HG03097 (cell line): Measurements from ENCODE around the gene RAD51B.

Experiments
- ATAC-seq: cut with Tn5 transposase; IDR thresholded peaks from one replicate; pipeline ENCODE4 v1.9.1; 2021; ENCODE audit not compliant: unreplicated experiment, low FRiP score

Gene RAD51B

GRCh38 chr14:68569970-68570409, 750.4 kb downstream of the RAD51B start:
- no peak for ATAC-seq

GRCh38 chr14:68571114-68571591, 751.6 kb downstream of the RAD51B start:
- ATAC-seq = no peak

- ATAC-seq = no peak
These were observed 752.4 kb downstream of the RAD51B start for GRCh38 chr14:68571928-68572525.

GRCh38 chr14:68573126-68573525, 753.5 kb downstream of the RAD51B start:
- ATAC-seq = no peak

- ATAC-seq = no peak
These were observed 754.1 kb downstream of the RAD51B start for GRCh38 chr14:68573722-68574121.

GRCh38 chr14:68574461-68574860, 754.9 kb downstream of the RAD51B start:
- ATAC-seq = no peak

- no peak for ATAC-seq
These were observed 755.3 kb downstream of the RAD51B start for GRCh38 chr14:68574906-68575305.

GRCh38 chr14:68575426-68575825, 755.8 kb downstream of the RAD51B start:
- no peak for ATAC-seq

- no peak for ATAC-seq
These were observed 756.5 kb downstream of the RAD51B start for GRCh38 chr14:68576031-68576430.

- ATAC-seq = no peak
These were observed 757.1 kb downstream of the RAD51B start for GRCh38 chr14:68576496-68577244.

GRCh38 chr14:68577802-68578541, 758.4 kb downstream of the RAD51B start:
- ATAC-seq = no peak

- ATAC-seq = no peak
These were observed 759.0 kb downstream of the RAD51B start for GRCh38 chr14:68578597-68578996.

GRCh38 chr14:68580096-68580645, 760.6 kb downstream of the RAD51B start:
- no peak for ATAC-seq

GRCh38 chr14:68580671-68581070, 761.1 kb downstream of the RAD51B start:
- ATAC-seq = no peak

- no peak for ATAC-seq
These were observed 764.1 kb downstream of the RAD51B start for GRCh38 chr14:68583548-68584280.

GRCh38 chr14:68584786-68585185, 765.2 kb downstream of the RAD51B start:
- ATAC-seq = no peak

GRCh38 chr14:68585690-68586089, 766.1 kb downstream of the RAD51B start:
- ATAC-seq = no peak

GRCh38 chr14:68586896-68587751, 767.5 kb downstream of the RAD51B start:
- no peak for ATAC-seq

GRCh38 chr14:68587931-68588330, 768.4 kb downstream of the RAD51B start:
- no peak for ATAC-seq
